HCT116 (cell line): Measurements from ENCODE around the gene LMTK3. TPM values are rescaled to one million over a fixed set of nuclear protein-coding genes. Genes with fewer than 3 reads are reported as not detected.

ENCODE experiments used
- ATAC-seq: fragments of 200-7000 bp; cut with Tn5 transposase; 2 replicates; pipeline ENCODE4 v1.9.1; 2020; ENCODE audit warnings: mild to moderate bottlenecking, moderate library complexity
- BruUV-seq: library from RNA; stranded (reverse); fragments of 400-500 nt; replicated peaks from 2 replicates; lab custom pipeline; 2021; lab: Mats Ljungman, UMichigan
- CTCF ChIA-PET: fragments of 300-600 bp; sonication (Branson Sonifier 250); formaldehyde crosslinking; loops from one replicate; lab custom pipeline; 2021; ENCODE audit warnings: antibody characterized with exemption; lab: Charles Lee
- POLR2A ChIA-PET: fragments of 300-600, 350-600 bp; sonication (Branson Sonifier 250); formaldehyde crosslinking; loops from one replicate; lab custom pipeline; 2021; ENCODE audit warnings: antibody characterized with exemption; lab: Charles Lee
- RAD21 ChIA-PET, 2 experiments: fragments of 300-600 bp; sonication (Branson Sonifier 250); formaldehyde crosslinking; loops; one replicate each; lab custom pipeline; 2023; ENCODE audit warnings: low total read pairs in 2 of 2; ENCODE audit not compliant: uncharacterized antibody in 2 of 2, unreplicated experiment in 2 of 2, low non-redundant PET in 1 of 2; lab: Charles Lee
- DNase-seq: peaks from one replicate; pipeline ENCODE4 v3.0.0-alpha.2; 2010; ENCODE audit warnings: low read depth, low spot score
- H2AFZ ChIP-seq: fragments of 200-600 bp; shearing (Covaris generic), sonication (generic); 2 replicates; pipeline ENCODE4 v1.6.1; 2017; ENCODE audit warnings: low read depth, mixed run types, mixed read lengths, antibody characterized with exemption, low read length; ENCODE audit not compliant: poor library complexity, severe bottlenecking
- H3K27ac ChIP-seq: 2 replicates; pipeline ENCODE4 v1.5.1; 2012; ENCODE audit warnings: low read depth, low read length
- H3K27me3 ChIP-seq: fragments of 200-600 bp; sonication (generic); 2 replicates; pipeline ENCODE4 v1.6.1; 2016; ENCODE audit warnings: mixed run types, low read length, mixed read lengths; ENCODE audit not compliant: insufficient read depth
- H3K36me3 ChIP-seq, 2 experiments: fragments of 200-500 bp in 1 of 2; fragments of 200-600 bp in 1 of 2; sonication (Bioruptor generic) in 1 of 2; sonication (generic) in 1 of 2; 2 replicates each; pipeline versions ENCODE4 v1.5.1 to v1.6.1; 2014 to 2016; ENCODE audit warnings: low read length in 2 of 2, inconsistent platforms in 1 of 2, mixed read lengths in 1 of 2, mixed run types in 1 of 2; ENCODE audit not compliant: insufficient read depth in 2 of 2, control insufficient read depth in 1 of 2
- H3K4me1 ChIP-seq, 2 experiments: fragments of 200-600 bp in 1 of 2; sonication (generic) in 1 of 2; 2 replicates each; pipeline versions ENCODE4 v1.5.1 to v1.6.1; 2012 to 2017; ENCODE audit warnings: low read length in 2 of 2, inconsistent platforms in 1 of 2, mild to moderate bottlenecking in 1 of 2, mixed read lengths in 1 of 2, mixed run types in 1 of 2, moderate library complexity in 1 of 2; ENCODE audit not compliant: insufficient read depth in 2 of 2, control insufficient read depth in 1 of 2
- H3K4me2 ChIP-seq: fragments of 200-600 bp; sonication (generic); 2 replicates; pipeline ENCODE4 v1.6.1; 2017; ENCODE audit warnings: mixed run types, low read length, mixed read lengths
- H3K4me3 ChIP-seq, 2 experiments: fragments of 200-600 bp in 1 of 2; sonication (generic) in 1 of 2; replicated peaks in 1 of 2; 2 replicates each; pipeline ENCODE4 v1.5.1; 2011 to 2016; ENCODE audit warnings: low read length in 2 of 2, control low read depth in 1 of 2, low read depth in 1 of 2, mild to moderate bottlenecking in 1 of 2, mixed read lengths in 1 of 2, mixed run types in 1 of 2
- H3K79me2 ChIP-seq: fragments of 200-600 bp; sonication (generic); 2 replicates; pipeline ENCODE4 v1.6.1; 2017; ENCODE audit warnings: mild to moderate bottlenecking, mixed run types, low read length, moderate library complexity, mixed read lengths; ENCODE audit not compliant: insufficient read depth
- H3K9ac ChIP-seq: fragments of 200-600 bp; sonication (generic); 2 replicates; pipeline ENCODE4 v1.6.1; 2016; ENCODE audit warnings: low read length, mixed read lengths
- H3K9me2 ChIP-seq: fragments of 200-600 bp; sonication (generic), shearing (Covaris generic); 2 replicates; pipeline ENCODE4 v1.6.1; 2017; ENCODE audit warnings: mixed run types, mild to moderate bottlenecking, moderate library complexity; ENCODE audit not compliant: insufficient read depth
- H3K9me3 ChIP-seq, 2 experiments: fragments of 200-500 bp in 1 of 2; fragments of 200-600 bp in 1 of 2; sonication (Bioruptor generic) in 1 of 2; sonication (generic) in 1 of 2; 2 replicates each; pipeline ENCODE4 v1.6.1; 2014 to 2017; ENCODE audit warnings: low read length in 2 of 2, mixed read lengths in 2 of 2, inconsistent platforms in 1 of 2, low read depth in 1 of 2, mild to moderate bottlenecking in 1 of 2, mixed run types in 1 of 2, moderate library complexity in 1 of 2; ENCODE audit not compliant: control insufficient read depth in 1 of 2, insufficient read depth in 1 of 2
- H4K20me1 ChIP-seq: fragments of 200-600 bp; sonication (generic), shearing (Covaris generic); 2 replicates; pipeline ENCODE4 v1.6.1; 2017; ENCODE audit warnings: mixed run types, mild to moderate bottlenecking, moderate library complexity; ENCODE audit not compliant: insufficient read depth
- CBX3 ChIP-seq: IDR thresholded peaks from 2 replicates; pipeline ENCODE4 v1.6.1; 2012; ENCODE audit warnings: low read depth
- CTCF ChIP-seq, 3 experiments: fragments of 200-600 bp in 1 of 3; sonication (generic) in 1 of 3; IDR thresholded peaks in 2 of 3; conservative IDR thresholded peaks in 1 of 3; 2 replicates each; pipeline ENCODE4 v1.5.1; 2012 to 2017; ENCODE audit warnings: low read depth in 2 of 3, low read length in 2 of 3, antibody characterized with exemption in 1 of 3, borderline replicate concordance in 1 of 3, control low read depth in 1 of 3, mild to moderate bottlenecking in 1 of 3, mixed read lengths in 1 of 3, mixed run types in 1 of 3, moderate library complexity in 1 of 3; ENCODE audit not compliant: insufficient read depth in 1 of 3
- ELF1 ChIP-seq: IDR thresholded peaks from 2 replicates; pipeline ENCODE4 v1.6.1; 2012; ENCODE audit warnings: low read depth, borderline replicate concordance
- EZH2 ChIP-seq: fragments of 200-600 bp; sonication (generic); IDR thresholded peaks from 2 replicates; pipeline ENCODE4 v1.6.1; 2017; ENCODE audit warnings: antibody characterized with exemption, mixed run types
- EZH2phosphoT487 ChIP-seq: fragments of 200-600 bp; IDR thresholded peaks from 2 replicates; pipeline ENCODE4 v1.6.1; 2018; ENCODE audit warnings: antibody characterized with exemption, borderline replicate concordance
- FOSL1 ChIP-seq: IDR thresholded peaks from 2 replicates; pipeline ENCODE4 v1.6.1; 2012; ENCODE audit warnings: low read depth
- RAD21 ChIP-seq: IDR thresholded peaks from 2 replicates; pipeline ENCODE4 v1.6.1; 2012; ENCODE audit warnings: low read depth, mild to moderate bottlenecking
- SIN3A ChIP-seq: IDR thresholded peaks from 2 replicates; pipeline ENCODE4 v1.6.1; 2012; ENCODE audit warnings: low read depth
- SP1 ChIP-seq: IDR thresholded peaks from 2 replicates; pipeline ENCODE4 v1.6.1; 2012; ENCODE audit warnings: low read depth
- SRF ChIP-seq: IDR thresholded peaks from 2 replicates; pipeline ENCODE4 v1.6.1; 2012; ENCODE audit warnings: low read depth
- TCF7L2 ChIP-seq: IDR thresholded peaks from 2 replicates; pipeline ENCODE4 v1.7.0; 2011; ENCODE audit warnings: borderline replicate concordance, inconsistent platforms; ENCODE audit not compliant: insufficient read depth, insufficient read length; ENCODE audit errors: extremely low read depth
- YY1 ChIP-seq: IDR thresholded peaks from 2 replicates; pipeline ENCODE4 v1.6.1; 2011; ENCODE audit warnings: low read length, low read depth, moderate library complexity, mild to moderate bottlenecking; ENCODE audit not compliant: insufficient replicate concordance; ENCODE audit errors: extremely low read depth
- ZFX ChIP-seq: fragments of 450-650 bp; IDR thresholded peaks from 2 replicates; pipeline ENCODE4 v1.6.1; 2017
- intact Hi-C: fragments of 100-400 bp; cut with micrococcal nuclease; formaldehyde crosslinking; loops from 2 replicates; pipeline ENCODE4 v1.10.0; 2022
- total RNA-seq: library from RNA; stranded (reverse); gene quantifications from one replicate; pipeline ENCODE4 v1.2.1, GENCODE V29; 2021; ENCODE audit not compliant: unreplicated experiment
- TF ChIP-seq, protein P1 (sequence below): IDR thresholded peaks from 2 replicates; pipeline ENCODE4 v1.6.1; 2012
- TF ChIP-seq, protein P2 (sequence below): IDR thresholded peaks from 2 replicates; pipeline ENCODE4 v1.6.1; 2012

LMTK3 gene
- total RNA-seq, 1 experiment from 2014 or later = 19.9 TPM

GRCh38 chr19:48441360-48442050 is 70.1 kb downstream of the LMTK3 start:
- POLR2A ChIA-PET = no interaction called here
- CTCF ChIA-PET = no interaction called here
- ATAC-seq = no peak

More at GRCh38 chr19:48441360-48442050, 70.1 kb downstream of the LMTK3 start:
- no peaks in the 10 kb centered on the region for H3K9me3 ChIP-seq
- no peak overlapping the region for H3K4me3 ChIP-seq
- TF ChIP-seq, protein P1, sequence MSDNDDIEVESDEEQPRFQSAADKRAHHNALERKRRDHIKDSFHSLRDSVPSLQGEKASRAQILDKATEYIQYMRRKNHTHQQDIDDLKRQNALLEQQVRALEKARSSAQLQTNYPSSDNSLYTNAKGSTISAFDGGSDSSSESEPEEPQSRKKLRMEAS = no peak
- TF ChIP-seq EZH2 (no peak), ELF1 (no peak), FOSL1 (no peak), ZFX (no peak), SP1 (no peak), CBX3 (no peak), EZH2phosphoT487 (no peak), RAD21 (no peak), SIN3A (no peak), CTCF (IDR thresholded peaks at IDR 0.05 in 2 of 3, conservative IDR thresholded peaks at IDR 0.05 in 1 of 3; ENCODE audit: borderline replicate concordance in 1 of 3, insufficient read depth in 1 of 3, low read depth in 2 of 3, low read length in 2 of 3) (no peak), SRF (no peak), TCF7L2 (no peak), YY1 (no peak)
- TF ChIP-seq, protein P2, sequence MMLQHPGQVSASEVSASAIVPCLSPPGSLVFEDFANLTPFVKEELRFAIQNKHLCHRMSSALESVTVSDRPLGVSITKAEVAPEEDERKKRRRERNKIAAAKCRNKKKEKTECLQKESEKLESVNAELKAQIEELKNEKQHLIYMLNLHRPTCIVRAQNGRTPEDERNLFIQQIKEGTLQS = no peak
- no peak overlapping the region for H3K4me2 ChIP-seq
- intact Hi-C loops = no loop called here
- H3K36me3 ChIP-seq = peaks cover 0 to 8% of the 10 kb centered on the region in 2 experiments; a peak in 2 of 4 replicates
- peaks cover 8 to 16% of the 10 kb centered on the region in 2 experiments for H3K4me1 ChIP-seq
- H4K20me1 ChIP-seq = no peaks in the 10 kb centered on the region
- H3K9me2 ChIP-seq = no peaks in the 10 kb centered on the region
- no peak for DNase-seq
- H3K27me3 ChIP-seq = no peaks in the 10 kb centered on the region
- no TSS peak for BruUV-seq
- peaks cover 7% of the 10 kb centered on the region for H3K79me2 ChIP-seq
- no peak overlapping the region for H2AFZ ChIP-seq
- no peak overlapping the region for H3K9ac ChIP-seq
- RAD21 ChIA-PET = no interaction called here
- no peak overlapping the region for H3K27ac ChIP-seq
